Cerebellar nuclear complex (tissue), 1 donor: Measurements from ENCODE around the gene ATP2A3.

Experiments used
- DNase-seq, 2 experiments: peaks; one replicate each; lab custom pipeline; 2025; lab: John Stamatoyannopoulos, UW

ATP2A3 gene

GRCh38 chr17:3890082-3890877, 74.0 kb downstream of the ATP2A3 start:
- DNase-seq = no peak

GRCh38 chr17:3889325-3890012, 74.8 kb downstream of the ATP2A3 start:
- no peak for DNase-seq

GRCh38 chr17:3888343-3889171, 75.7 kb downstream of the ATP2A3 start:
- peak; percentile 47 to 49 for DNase-seq

GRCh38 chr17:3887804-3888203, 76.4 kb downstream of the ATP2A3 start:
- DNase-seq = no peak

GRCh38 chr17:3887394-3887793, 76.8 kb downstream of the ATP2A3 start:
- DNase-seq = no peak

- no peak for DNase-seq
Measured at GRCh38 chr17:3886776-3887175, 77.5 kb downstream of the ATP2A3 start.

GRCh38 chr17:3885970-3886369, 78.3 kb downstream of the ATP2A3 start:
- no peak for DNase-seq

- DNase-seq = no peak
Measured at GRCh38 chr17:3885271-3885670, 79.0 kb downstream of the ATP2A3 start.

- no peak for DNase-seq
Measured at GRCh38 chr17:3884188-3884587, 80.0 kb downstream of the ATP2A3 start.

- no peak for DNase-seq
Measured at GRCh38 chr17:3882276-3882675, 82.0 kb downstream of the ATP2A3 start.

GRCh38 chr17:3880983-3881382, 83.3 kb downstream of the ATP2A3 start:
- no peak for DNase-seq

GRCh38 chr17:3879591-3880417, 84.4 kb downstream of the ATP2A3 start:
- DNase-seq = no peak

- DNase-seq = no peak
Measured at GRCh38 chr17:3879186-3879585, 85.1 kb downstream of the ATP2A3 start.

GRCh38 chr17:3877220-3877619, 87.0 kb downstream of the ATP2A3 start:
- DNase-seq = no peak

GRCh38 chr17:3875317-3875716, 88.9 kb downstream of the ATP2A3 start:
- no peak for DNase-seq
